GM19193 (cell line): ENCODE data around the gene LGR6.

Source experiments
- POLR2A ChIP-seq: IDR thresholded peaks from 4 replicates; pipeline ENCODE4 v1.6.1; 2011; ENCODE audit not compliant: insufficient read depth, insufficient read length; ENCODE audit errors: extremely low read depth

LGR6 gene

GRCh38 chr1:202217951-202218350 lies 24.4 kb downstream of the LGR6 start:
- TF ChIP-seq POLR2A, result no peak

GRCh38 chr1:202220733-202221132 lies 27.1 kb downstream of the LGR6 start:
- no peak for TF ChIP-seq POLR2A

- no peak for TF ChIP-seq POLR2A
Observed at GRCh38 chr1:202221911-202222909, 28.6 kb downstream of the LGR6 start.

GRCh38 chr1:202223121-202223860 lies 29.7 kb downstream of the LGR6 start:
- no peak for TF ChIP-seq POLR2A

GRCh38 chr1:202224453-202224852 lies 30.9 kb downstream of the LGR6 start:
- TF ChIP-seq POLR2A, result no peak

GRCh38 chr1:202225131-202225530 lies 31.5 kb downstream of the LGR6 start:
- no peak for TF ChIP-seq POLR2A

GRCh38 chr1:202227053-202227672 lies 33.6 kb downstream of the LGR6 start:
- TF ChIP-seq POLR2A, result no peak

- no peak for TF ChIP-seq POLR2A
Observed at GRCh38 chr1:202227997-202228401, 34.4 kb downstream of the LGR6 start.

GRCh38 chr1:202228484-202229122 lies 35.0 kb downstream of the LGR6 start:
- no peak for TF ChIP-seq POLR2A

GRCh38 chr1:202229376-202229775 lies 35.8 kb downstream of the LGR6 start:
- TF ChIP-seq POLR2A, result no peak

- TF ChIP-seq POLR2A, result no peak
Observed at GRCh38 chr1:202230061-202230938, 36.7 kb downstream of the LGR6 start.

GRCh38 chr1:202230939-202231645 lies 37.5 kb downstream of the LGR6 start:
- TF ChIP-seq POLR2A, result no peak

GRCh38 chr1:202233171-202233570 lies 39.6 kb downstream of the LGR6 start:
- no peak for TF ChIP-seq POLR2A
